GM10266 (cell line): Measurements from ENCODE around the gene MITF.

ENCODE experiments used
- DNase-seq: peaks from one replicate; pipeline ENCODE4 v3.0.0; 2012; ENCODE audit errors: extremely low spot score
- CTCF ChIP-seq: IDR thresholded peaks from 2 replicates; pipeline ENCODE4 v1.5.1; 2012; ENCODE audit warnings: mild to moderate bottlenecking, low read depth; ENCODE audit not compliant: control insufficient read depth, insufficient read depth; ENCODE audit errors: missing control alignments

Gene MITF

GRCh38 chr3:69850849-69851248 lies 111.6 kb downstream of the MITF start:
- no peak for DNase-seq
- no peak for TF ChIP-seq CTCF

- DNase-seq: no peak
- no peak for TF ChIP-seq CTCF
These were observed 113.8 kb downstream of the MITF start for GRCh38 chr3:69853027-69853426.

- no peak for DNase-seq
- no peak for TF ChIP-seq CTCF
These were observed 116.3 kb downstream of the MITF start for GRCh38 chr3:69855436-69856162.

GRCh38 chr3:69856965-69857705 lies 117.9 kb downstream of the MITF start:
- TF ChIP-seq CTCF: no peak
- no peak for DNase-seq

GRCh38 chr3:69861556-69861955 lies 122.3 kb downstream of the MITF start:
- TF ChIP-seq CTCF: no peak
- DNase-seq: no peak

- TF ChIP-seq CTCF: no peak
- no peak for DNase-seq
These were observed 124.9 kb downstream of the MITF start for GRCh38 chr3:69864141-69864540.

GRCh38 chr3:69864766-69865165 lies 125.5 kb downstream of the MITF start:
- no peak for DNase-seq
- TF ChIP-seq CTCF: no peak
